ENCODE results near the gene SCYL3. TPM values are rescaled to one million over a fixed set of nuclear protein-coding genes. Genes with fewer than 3 reads are reported as not detected.

The SCYL3 gene
- total RNA-seq, 2 donors from 2014 or later = 7.0 to 7.3 TPM

- intact Hi-C loops (cut with DNase I) = no loop called here
- no peak for DNase-seq
- WGBS, 2 donors = 97 to 100% methylated on average over 1 of the region's 1 CpG
Measured at GRCh38 chr1:169836198-169836597, 57.5 kb downstream of the SCYL3 start.

DNA sequence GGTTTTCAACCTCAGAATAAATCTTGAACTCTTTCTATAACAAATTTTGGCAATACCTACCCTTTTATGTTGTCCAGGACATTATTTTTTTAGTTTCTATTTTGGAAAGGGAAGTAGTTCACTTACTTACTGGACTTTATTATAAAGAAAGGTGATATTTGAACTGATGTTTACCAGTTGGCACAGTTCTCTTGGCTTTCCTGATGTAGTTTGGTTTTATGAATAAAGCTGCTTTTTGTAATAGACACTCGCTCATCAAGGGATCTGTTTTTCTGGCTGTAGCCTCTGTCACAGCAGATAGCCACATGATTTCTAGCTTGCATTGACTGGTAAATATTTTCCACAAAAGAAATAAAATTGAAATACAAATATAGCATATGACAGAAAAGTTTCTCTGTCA lies 58.0 kb downstream of the SCYL3 start:
- no peak for ATAC-seq
- Histone ChIP-seq H3K4me3 (no peak overlapping the region), H3K36me3 (replicated peaks in 1 of 2; ENCODE audit: insufficient read depth in 1 of 2, low read depth in 2 of 2) (no peaks in the 10 kb centered on the region), H3K9me3 (peaks cover 0 to 4% (median 0%) of the 10 kb centered on the region in 3 donors), H3K4me1 (no peaks in the 10 kb centered on the region), H3K27ac (no peak overlapping the region), H3K27me3 (no peaks in the 10 kb centered on the region)
- no peak for DNase-seq
- intact Hi-C loops (cut with DNase I) = no loop called here
- TF ChIP-seq POLR2A (IDR thresholded peaks at IDR 0.05) = no peak
- TF ChIP-seq, protein P1, sequence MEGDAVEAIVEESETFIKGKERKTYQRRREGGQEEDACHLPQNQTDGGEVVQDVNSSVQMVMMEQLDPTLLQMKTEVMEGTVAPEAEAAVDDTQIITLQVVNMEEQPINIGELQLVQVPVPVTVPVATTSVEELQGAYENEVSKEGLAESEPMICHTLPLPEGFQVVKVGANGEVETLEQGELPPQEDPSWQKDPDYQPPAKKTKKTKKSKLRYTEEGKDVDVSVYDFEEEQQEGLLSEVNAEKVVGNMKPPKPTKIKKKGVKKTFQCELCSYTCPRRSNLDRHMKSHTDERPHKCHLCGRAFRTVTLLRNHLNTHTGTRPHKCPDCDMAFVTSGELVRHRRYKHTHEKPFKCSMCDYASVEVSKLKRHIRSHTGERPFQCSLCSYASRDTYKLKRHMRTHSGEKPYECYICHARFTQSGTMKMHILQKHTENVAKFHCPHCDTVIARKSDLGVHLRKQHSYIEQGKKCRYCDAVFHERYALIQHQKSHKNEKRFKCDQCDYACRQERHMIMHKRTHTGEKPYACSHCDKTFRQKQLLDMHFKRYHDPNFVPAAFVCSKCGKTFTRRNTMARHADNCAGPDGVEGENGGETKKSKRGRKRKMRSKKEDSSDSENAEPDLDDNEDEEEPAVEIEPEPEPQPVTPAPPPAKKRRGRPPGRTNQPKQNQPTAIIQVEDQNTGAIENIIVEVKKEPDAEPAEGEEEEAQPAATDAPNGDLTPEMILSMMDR (IDR thresholded peaks at IDR 0.05) = no peak
- 88 to 94% methylated on average over 1 of the region's 1 CpG for WGBS, 2 donors

More at GRCh38 chr1:169836198-169836597, 57.5 kb downstream of the SCYL3 start:
- no peak for ATAC-seq
- TF ChIP-seq, protein P1 (IDR thresholded peaks at IDR 0.05) = no peak
- TF ChIP-seq POLR2A (IDR thresholded peaks at IDR 0.05) = no peak
- H3K4me3 ChIP-seq = no peak overlapping the region
- H3K9me3 ChIP-seq = peaks cover 0 to 9% (median 0%) of the 10 kb centered on the region in 3 donors
- H3K27me3 ChIP-seq = no peaks in the 10 kb centered on the region
- no peak overlapping the region for H3K27ac ChIP-seq
- H3K36me3 ChIP-seq (replicated peaks in 1 of 2; ENCODE audit: insufficient read depth in 1 of 2, low read depth in 2 of 2) = no peaks in the 10 kb centered on the region
- H3K4me1 ChIP-seq = no peaks in the 10 kb centered on the region

DNA sequence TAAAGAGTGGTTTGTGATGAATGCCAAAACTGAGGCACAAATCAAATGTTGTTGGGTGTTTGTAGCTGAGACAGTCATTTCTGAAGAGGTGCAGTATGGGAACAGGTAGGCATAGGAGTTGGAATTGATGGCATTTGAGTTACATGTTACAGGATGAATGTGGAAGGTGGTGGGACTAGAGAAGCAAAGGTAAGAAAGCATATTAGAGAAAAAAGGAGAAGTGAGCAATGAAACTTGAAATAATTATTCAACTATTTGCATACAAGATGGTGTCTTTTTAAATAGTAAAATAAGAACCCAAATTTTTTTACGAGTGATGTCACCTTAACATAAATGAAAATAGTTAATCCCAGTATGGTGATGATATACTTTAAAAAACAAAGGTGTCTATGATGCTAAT lies 58.8 kb downstream of the SCYL3 start:
- intact Hi-C loops (cut with DNase I) = no loop called here
- Histone ChIP-seq H3K4me3 (no peak overlapping the region), H3K36me3 (replicated peaks in 1 of 2; ENCODE audit: insufficient read depth in 1 of 2, low read depth in 2 of 2) (no peaks in the 10 kb centered on the region), H3K27me3 (no peaks in the 10 kb centered on the region), H3K27ac (no peak overlapping the region), H3K9me3 (peaks cover 0 to 4% (median 0%) of the 10 kb centered on the region in 3 donors), H3K4me1 (no peaks in the 10 kb centered on the region)
- DNase-seq (no peak), ATAC-seq (no peak)
- TF ChIP-seq POLR2A (IDR thresholded peaks at IDR 0.05) = no peak
- TF ChIP-seq, protein P1 (IDR thresholded peaks at IDR 0.05) = no peak
- WGBS, 2 donors = 89 to 90% methylated on average over 1 of the region's 1 CpG

- Histone ChIP-seq H3K27ac (no peak overlapping the region), H3K36me3 (replicated peaks in 1 of 2; ENCODE audit: insufficient read depth in 1 of 2, low read depth in 2 of 2) (no peaks in the 10 kb centered on the region), H3K27me3 (no peaks in the 10 kb centered on the region), H3K4me1 (no peaks in the 10 kb centered on the region), H3K4me3 (no peak overlapping the region), H3K9me3 (no peaks in the 10 kb centered on the region)
- intact Hi-C loops (cut with DNase I) = no loop called here
- ATAC-seq = no peak
- TF ChIP-seq, protein P1 (IDR thresholded peaks at IDR 0.05) = no peak
- TF ChIP-seq POLR2A (IDR thresholded peaks at IDR 0.05) = no peak
- 72 to 80% methylated on average over 4 of the region's 4 CpGs for WGBS, 2 donors
- DNase-seq = no peak
Measured at GRCh38 chr1:169833179-169833901, 60.4 kb downstream of the SCYL3 start.

- Histone ChIP-seq H3K27ac (no peak overlapping the region), H3K36me3 (replicated peaks in 1 of 2; ENCODE audit: insufficient read depth in 1 of 2, low read depth in 2 of 2) (peaks cover 0 to 3% of the 10 kb centered on the region in 2 donors), H3K4me1 (no peaks in the 10 kb centered on the region), H3K9me3 (no peaks in the 10 kb centered on the region), H3K27me3 (no peaks in the 10 kb centered on the region), H3K4me3 (no peak overlapping the region)
- TF ChIP-seq, protein P1 (IDR thresholded peaks at IDR 0.05) = no peak
- no peak for TF ChIP-seq POLR2A (IDR thresholded peaks at IDR 0.05)
- intact Hi-C loops (cut with DNase I) = no loop called here
- no peak for ATAC-seq
- WGBS, 2 donors = 92 to 97% methylated on average over 1 of the region's 1 CpG
- DNase-seq = no peak
Measured at GRCh38 chr1:169829671-169830070, 64.0 kb downstream of the SCYL3 start.
